H1 (cell line): ENCODE data around the gene COL1A1. TPM values are rescaled to one million over a fixed set of nuclear protein-coding genes. Genes with fewer than 3 reads are reported as not detected.
A peak's percentile ranks its signal among the peaks of the same experiment; 100 is the strongest.

Experiments used
- CTCF ChIP-seq, 3 experiments: IDR thresholded peaks; 1 replicate in 2 of 3; 2 replicates in 1 of 3; pipeline versions ENCODE4 v1.5.1 to v1.6.1; 2011; ENCODE audit warnings: low read length in 3 of 3, mild to moderate bottlenecking in 3 of 3, inconsistent platforms in 2 of 3, low read depth in 1 of 3, moderate library complexity in 1 of 3; ENCODE audit not compliant: insufficient read depth in 1 of 3; ENCODE audit errors: control extremely low read depth in 1 of 3
- KDM1A ChIP-seq: fragments of 200-600, 300-600 bp; sonication (generic); IDR thresholded peaks from 2 replicates; pipeline ENCODE4 v1.7.1; 2016; ENCODE audit warnings: mild to moderate bottlenecking, low read length, borderline replicate concordance
- MAX ChIP-seq: IDR thresholded peaks from 2 replicates; pipeline ENCODE4 v1.6.1; 2012; ENCODE audit warnings: inconsistent platforms
- RAD21 ChIP-seq, 2 experiments: IDR thresholded peaks in 1 of 2; conservative IDR thresholded peaks in 1 of 2; 2 replicates each; pipeline ENCODE4 v1.6.1; 2011; ENCODE audit warnings: low read depth in 2 of 2, low read length in 2 of 2, improper control_type of control experiment in 1 of 2, inconsistent platforms in 1 of 2, mild to moderate bottlenecking in 1 of 2, moderate library complexity in 1 of 2
- RXRA ChIP-seq: IDR thresholded peaks from 2 replicates; pipeline ENCODE4 v1.6.1; 2011; ENCODE audit warnings: low read depth, mild to moderate bottlenecking, low read length, moderate library complexity; ENCODE audit not compliant: insufficient read depth
- SP1 ChIP-seq: IDR thresholded peaks from 2 replicates; pipeline ENCODE4 v1.6.1; 2011; ENCODE audit warnings: low read depth, low read length
- polyA plus RNA-seq, 7 experiments: library from polyadenylated mRNA; depleted of rRNA in 3 of 7; stranded (reverse) in 5 of 7; unstranded in 2 of 7; fragments of >200 nt in 5 of 7; fragments of 200-250 nt in 2 of 7; gene quantifications; 1 replicate in 5 of 7; 2 replicates in 1 of 7; 4 replicates in 1 of 7; pipeline versions ENCODE4 v1.2.1 to v1.2.3, GENCODE V29; 2011 to 2013; ENCODE audit warnings: missing spikeins in 2 of 7, mixed read lengths in 2 of 7
- total RNA-seq: library from RNA; stranded (reverse); fragmentation: NEBNext Ultra II Directional; extraction: Animal tissue kit (Norgen Biotek cat#: 25700); gene quantifications from 2 replicates; pipeline ENCODE4 v1.2.1, GENCODE V29; 2021
- TF ChIP-seq, protein P1 (sequence below): IDR thresholded peaks from 2 replicates; pipeline ENCODE4 v1.6.1; 2011; ENCODE audit warnings: low read depth, mild to moderate bottlenecking, low read length; ENCODE audit not compliant: insufficient read depth

COL1A1 gene
- total and polyA plus RNA-seq, 2 of the 8 experiments (the other 6 are each of a cell fraction or from before 2014, with no cell fraction given): 14.1 to 80.4 TPM

DNA sequence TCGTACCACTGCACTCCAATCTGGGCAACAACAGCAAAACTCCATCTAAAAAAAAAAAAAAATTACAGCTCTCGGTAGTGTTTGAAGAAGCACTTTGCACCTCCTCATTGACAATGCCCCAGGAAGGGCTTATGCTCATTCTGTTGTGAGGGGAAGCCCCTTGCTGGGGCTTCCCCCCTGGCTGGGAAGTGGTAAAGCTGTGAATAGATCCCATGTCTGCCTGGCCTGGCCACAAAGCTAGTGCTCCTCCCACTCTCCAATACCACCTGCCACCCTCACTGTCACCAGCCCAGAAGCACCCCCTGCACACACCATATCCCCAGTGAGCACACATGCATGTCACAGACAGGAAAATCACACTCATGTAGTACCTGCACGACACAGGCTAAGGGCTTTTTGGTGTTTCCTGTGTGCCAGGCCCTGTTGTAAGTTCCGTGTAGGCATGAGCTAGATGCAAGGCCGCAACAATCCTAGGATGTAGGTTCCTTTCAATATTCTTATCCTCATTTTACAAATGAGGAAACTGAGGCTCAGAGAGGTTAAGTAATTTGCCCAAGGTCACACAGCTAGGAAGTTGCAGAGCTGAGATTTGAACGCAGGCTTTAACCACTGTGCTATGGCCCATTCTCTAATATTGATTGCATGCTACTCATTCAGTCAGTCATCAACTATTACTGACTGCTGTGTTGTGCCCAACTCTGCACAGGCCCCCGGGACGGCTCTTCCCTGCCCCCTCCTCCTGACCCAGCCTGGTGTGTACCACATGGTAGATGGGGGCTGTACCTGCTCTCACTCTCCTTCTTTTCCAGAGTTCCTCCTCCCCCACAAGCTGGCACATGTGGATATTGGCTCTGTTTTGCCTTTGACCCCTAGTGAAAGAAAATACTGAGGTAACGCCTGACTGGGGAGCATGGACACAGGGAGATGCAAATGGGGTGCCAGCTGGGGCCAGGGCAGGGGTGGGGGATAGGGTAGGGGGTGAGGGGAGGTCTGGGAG lies 11.9 kb upstream of the COL1A1 start (continued):
- TF ChIP-seq CTCF (IDR thresholded peaks at IDR 0.05; ENCODE audit: control extremely low read depth in 1 of 3, insufficient read depth in 1 of 3, low read depth in 1 of 3, low read length in 3 of 3): peak; percentile 35 to 56 (median 52); a peak in 3 of 4 replicates
- TF ChIP-seq KDM1A: 0 out of 2 replicates have a peak, but pooled peaks have one; percentile 18
- no peak for TF ChIP-seq SP1
- TF ChIP-seq, protein P1, sequence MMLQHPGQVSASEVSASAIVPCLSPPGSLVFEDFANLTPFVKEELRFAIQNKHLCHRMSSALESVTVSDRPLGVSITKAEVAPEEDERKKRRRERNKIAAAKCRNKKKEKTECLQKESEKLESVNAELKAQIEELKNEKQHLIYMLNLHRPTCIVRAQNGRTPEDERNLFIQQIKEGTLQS: no peak
- TF ChIP-seq RAD21 (IDR thresholded peaks at IDR 0.05 in 1 of 2, conservative IDR thresholded peaks at IDR 0.05 in 1 of 2; ENCODE audit: low read depth in 2 of 2, low read length in 2 of 2): peak; percentile 18 to 43; a peak in 2 of 4 replicates
- TF ChIP-seq MAX: 0 out of 2 replicates have a peak, but pooled peaks have one; percentile 11
- TF ChIP-seq RXRA: no peak
